Cerebellar cortex (tissue), 1 donor: ENCODE data around the gene GRB10.
"Not testable (repeated sequence)": the region's sequence is repeated elsewhere in the genome, so short reads cannot be mapped to it uniquely, and the experiment has no call there.

Experiments
- DNase-seq: peaks from one replicate; pipeline ENCODE4 v3.0.0-alpha.2; 2015; ENCODE audit warnings: low spot score

The GRB10 gene

DNA sequence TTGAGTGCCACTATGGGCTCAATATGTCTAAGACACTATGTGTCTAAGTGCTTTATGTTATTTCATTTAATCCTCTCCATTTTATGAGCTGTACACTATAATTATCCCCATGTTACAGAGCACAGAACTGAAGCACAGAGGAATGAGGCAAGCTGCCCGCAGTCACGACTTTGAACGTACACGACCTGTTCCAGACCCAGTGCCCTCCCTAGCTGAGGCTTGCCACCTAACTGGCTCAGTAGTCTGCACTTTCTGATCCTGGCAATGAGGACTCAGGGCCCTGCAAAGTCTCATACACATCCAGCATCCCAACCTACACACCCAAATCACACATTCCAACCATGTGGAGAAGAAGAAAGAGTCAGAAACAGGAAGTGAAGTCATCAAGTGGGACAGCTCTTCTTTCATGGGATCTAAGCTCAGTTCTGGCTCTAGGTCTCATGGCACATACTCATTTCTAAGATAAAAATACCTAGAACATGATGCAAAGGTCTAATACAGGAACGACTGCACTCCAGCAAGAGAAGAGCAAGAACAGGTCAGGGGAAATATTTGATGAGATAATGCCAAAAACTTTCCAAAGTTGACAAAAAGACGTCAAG lies 175.1 kb downstream of the GRB10 start:
- no peak for DNase-seq

DNA sequence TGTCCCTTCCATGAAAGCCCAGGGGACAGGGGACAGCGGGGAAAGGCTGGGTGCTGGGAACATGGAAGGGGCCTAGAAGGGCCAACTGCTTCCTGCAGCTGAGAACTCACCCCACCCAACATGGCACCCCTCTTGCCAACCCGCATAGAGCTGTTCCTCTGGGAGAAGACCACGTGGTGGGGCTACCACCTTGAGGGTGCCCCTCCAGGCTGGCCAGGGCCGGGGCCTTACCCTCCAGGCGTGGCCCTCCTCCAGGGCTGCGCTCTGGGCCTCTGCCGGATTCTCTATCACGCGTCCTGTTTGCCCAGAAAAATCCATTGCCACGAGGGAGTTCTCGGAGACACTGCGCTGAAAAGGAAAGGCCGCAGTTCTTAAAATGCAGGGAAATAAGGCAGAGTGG lies 177.6 kb downstream of the GRB10 start:
- no peak for DNase-seq

DNA sequence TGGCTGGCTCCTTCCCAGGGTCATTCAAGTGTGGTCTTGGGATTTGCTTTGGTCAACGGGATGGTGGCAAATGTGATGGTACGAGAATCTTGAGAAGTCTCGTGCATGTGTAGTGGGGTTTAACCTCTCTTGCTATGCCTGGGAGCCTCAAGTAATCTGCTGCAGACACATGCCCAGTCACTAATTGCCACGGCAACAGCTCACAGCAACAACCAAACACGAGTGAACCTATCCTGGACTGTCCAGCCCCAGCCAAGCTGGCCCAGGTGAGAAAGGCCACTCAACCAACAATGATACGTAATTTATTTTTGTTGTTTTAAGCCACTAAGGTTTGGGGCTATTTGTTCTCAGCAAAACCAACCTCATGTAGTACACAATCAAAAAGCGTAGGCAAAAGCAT lies 179.4 kb downstream of the GRB10 start:
- no peak for DNase-seq

DNA sequence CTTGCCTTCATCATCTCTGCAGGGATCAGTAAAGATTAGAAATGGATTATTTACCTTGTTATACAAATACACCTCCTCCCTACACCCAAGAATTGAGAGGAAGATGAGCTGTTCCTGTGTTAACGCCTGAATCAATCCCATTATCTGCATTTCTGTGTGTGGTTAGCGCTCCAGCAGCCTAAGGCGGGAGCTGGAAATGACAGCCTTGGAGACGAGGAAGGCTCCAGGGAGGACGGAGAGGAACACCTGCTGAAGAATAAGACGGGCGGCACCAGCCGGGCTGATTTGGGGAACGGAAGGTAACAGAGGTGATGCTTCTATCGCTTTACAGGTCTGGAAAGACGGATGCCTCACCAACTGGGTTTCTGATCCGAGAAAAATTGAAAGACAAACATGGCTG lies 183.3 kb downstream of the GRB10 start:
- DNase-seq: no peak

DNA sequence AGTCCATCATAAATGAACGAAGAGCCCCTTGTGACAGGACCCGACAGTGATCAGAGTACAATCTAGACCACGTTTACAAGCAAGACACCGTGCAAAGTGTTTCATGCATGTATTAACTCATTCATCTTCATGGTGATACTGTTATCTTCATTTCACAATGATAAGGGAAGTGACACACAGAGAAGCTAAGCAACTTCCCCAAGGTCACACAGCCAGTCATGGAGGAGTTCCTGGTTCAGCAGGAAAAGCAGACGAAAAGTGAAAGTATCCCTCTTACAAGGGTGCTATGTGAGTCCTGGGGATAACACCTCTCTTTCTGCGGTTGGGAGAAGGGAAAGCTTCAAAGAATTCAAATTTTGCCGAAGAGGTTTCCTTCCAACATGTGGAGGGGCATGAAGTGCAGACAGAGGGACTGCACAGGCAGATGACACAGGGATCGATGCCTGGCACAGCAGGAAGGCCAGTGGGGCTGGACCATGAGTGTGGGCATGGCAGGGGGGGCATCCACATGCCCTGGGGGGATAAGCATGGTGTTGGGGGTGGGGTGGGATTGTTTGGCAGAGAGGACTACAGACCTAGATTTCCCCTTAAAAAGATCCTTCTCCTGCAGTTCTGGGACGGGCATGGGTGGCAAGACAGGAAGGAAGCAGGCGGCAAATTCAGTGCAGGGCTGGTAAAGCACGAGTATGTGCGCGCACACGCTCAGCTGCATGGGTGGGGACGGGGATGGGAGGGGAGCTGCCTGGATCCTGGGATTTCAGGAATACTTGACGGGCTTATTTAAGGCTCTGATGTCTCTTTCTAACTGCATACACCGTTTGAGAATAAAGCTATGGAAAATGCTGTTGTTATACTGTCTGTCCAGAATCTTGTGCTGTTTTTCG lies 184.0 kb downstream of the GRB10 start:
- no peak for DNase-seq

DNA sequence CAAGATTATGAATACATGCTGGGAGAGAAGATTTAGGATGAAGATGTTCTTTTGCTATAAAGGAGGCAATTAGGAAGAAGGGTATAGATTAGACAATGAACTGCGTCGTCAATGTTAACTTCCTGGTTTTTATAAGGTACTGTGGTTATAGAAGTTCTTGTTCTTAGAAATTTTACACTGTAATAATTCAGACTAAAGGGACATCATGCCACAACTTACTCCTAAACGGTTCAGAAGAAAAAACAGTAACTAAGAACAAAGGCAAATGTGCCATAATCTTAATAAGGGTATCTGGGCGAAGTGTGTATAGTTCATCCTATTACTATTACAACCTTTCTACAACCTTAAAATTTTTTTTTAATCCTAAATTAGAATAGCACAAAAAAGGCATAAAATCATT lies 186.2 kb downstream of the GRB10 start:
- no peak for DNase-seq

DNA sequence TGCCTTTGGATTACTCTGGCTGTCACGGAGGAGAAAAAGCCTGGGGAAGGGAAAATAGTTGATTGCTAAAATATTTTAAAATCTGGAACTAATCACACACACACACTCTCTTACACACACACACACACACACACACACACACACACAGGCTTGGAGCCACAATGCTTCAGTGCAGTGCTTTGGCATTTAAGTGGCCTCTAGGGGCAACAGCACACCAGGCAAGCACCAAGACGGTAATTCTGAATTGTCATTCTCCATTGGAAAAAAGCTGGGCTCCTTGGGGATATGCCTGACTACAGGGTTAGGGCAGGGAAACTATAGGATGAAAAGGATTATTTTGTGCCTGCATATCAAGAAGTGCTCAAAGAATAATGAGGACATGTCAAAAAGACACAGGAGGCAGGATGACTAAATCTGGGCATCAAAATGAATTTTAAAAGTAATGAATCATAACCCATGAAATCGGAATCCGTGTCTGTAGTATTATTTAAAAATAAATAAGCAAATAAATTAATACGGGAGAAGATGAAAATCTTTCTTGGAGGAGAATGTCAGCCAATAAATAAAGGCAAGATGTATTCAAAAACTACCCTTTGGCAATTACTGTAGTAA lies 187.1 kb downstream of the GRB10 start:
- DNase-seq: peak; percentile 43

DNA sequence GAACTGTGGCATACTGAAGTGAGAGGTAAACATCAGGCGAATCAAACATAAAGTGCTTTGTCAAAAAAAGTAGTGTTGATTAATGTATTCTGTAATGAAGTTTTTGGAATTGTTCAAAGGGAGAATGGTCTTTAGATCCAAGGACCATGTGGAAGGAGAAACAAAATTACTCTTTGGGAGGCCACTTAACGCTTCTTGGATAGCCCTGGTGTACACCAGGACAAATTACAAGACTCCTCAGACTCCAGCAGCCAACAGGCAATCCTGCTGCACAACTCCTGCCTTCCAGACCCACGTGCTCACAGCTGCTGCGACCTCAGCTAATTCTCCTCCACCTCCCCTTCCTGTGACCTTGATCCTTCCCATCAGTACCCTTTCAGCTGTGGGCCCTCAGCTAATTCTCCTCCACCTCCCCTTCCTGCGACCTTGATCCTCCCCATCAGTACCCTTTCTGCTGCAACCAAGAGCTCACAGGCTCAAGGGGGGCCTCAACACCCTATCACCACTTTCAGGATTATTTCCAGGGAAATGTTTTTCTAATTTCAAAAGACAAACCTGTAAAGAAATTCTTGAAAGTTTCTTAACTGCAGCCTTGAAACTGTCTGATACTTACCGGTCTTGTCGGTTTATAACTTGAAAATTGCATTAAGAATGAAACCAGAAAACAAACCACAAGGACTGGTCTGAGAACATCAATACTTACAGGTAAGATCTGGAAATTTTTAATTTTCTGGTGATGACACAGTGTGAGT lies 187.8 kb downstream of the GRB10 start:
- DNase-seq: no peak

DNA sequence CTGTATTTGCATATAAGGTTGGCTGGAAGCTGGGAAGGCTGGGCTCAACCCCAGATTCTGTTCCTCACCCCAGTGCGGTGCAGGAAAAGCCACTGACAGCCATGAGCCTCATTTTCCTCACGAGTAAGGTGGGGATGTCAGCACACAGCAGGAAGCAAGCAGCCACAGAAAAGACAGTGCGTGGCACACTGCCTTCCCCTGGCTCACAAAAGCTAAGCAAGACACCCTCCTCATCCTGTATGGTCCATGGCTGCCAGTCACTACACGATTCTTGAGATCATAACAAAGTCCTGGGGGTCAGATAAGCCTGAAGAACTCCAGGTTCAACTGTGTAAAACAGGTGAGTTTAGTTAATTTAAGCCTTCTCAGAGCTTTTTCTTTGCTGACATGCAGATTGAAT lies 188.6 kb downstream of the GRB10 start:
- no peak for DNase-seq

DNA sequence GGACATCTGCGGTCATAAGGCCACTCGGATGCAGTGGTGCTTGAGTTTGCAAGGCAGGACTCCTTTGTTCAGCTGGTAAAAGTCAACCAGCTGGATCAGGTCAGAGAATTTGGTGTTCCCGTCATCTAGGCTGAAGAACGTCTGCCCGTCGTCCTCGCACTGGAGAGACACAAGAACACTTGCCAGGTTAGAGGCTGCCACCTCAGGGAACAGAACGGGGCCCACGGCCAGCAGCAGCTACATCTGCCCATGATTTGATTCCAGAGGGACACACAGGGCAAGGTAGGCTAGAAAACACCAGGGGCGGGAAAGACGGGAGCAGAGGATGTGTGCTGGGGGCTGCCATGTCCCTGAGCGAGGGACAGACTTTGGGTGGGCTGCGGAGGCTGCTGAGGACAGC lies 189.8 kb downstream of the GRB10 start:
- DNase-seq: no peak

DNA sequence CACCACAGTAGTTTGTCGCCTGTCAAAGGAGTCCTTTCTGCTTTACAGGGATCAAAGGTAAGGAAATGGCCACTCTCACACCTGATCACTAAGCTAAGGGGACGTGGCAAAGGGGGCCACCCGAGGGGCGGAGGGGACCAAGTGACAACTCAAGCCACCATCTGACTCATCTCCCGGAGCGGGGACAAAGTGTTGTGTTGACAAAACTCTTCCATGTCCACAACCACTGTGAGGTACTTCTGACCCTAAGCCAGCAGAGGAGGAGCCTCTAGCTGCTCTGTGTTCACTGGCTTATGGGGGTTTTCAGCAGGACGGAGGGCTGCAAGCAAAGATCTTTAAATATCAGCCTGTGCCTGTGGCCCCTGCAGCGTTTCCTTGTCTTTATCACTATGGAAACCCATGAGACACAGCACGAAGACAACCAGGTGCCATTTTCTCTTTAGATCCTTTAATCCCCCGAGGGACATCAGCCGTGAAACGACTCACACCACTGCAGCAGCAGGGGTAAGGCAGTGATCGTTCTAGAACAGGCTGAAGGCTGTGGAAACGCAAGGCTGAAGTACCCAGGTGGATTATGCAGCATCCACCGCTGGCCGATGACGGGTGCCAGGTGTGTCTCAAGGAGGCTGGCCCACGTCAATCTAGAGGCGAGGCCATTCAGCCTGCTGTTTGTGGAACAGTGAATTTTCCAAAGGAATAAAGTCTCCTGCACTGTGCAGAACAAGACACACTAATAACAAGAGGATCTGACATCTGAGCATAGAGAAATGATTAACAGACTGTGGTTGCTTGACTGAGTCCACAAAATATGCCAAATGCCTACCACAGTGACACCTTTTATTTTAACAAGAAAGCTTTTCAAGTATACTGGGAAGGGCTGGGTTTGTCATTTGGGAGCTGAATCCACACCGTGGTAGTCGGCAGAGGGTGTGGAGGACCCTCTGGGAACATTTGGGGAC lies 190.9 kb downstream of the GRB10 start:
- no peak for DNase-seq

DNA sequence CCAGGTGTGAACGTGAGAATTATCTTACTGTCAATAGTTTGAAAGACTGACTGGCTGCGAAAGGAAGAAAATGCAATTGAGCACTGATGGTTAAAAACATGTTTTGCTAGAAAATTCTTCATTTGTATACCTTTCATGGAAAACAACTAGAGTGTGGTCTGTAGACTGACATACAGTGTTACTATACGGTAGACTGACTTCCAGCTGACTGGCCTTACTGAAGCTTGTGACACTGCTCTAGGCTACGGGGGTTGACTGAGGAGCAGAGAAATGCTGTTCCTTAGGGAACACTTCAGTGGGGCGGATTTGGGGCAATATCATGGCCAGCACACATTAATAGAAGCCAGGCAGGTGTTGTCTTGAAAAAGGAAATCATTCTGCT lies 191.6 kb downstream of the GRB10 start:
- DNase-seq: no peak

DNA sequence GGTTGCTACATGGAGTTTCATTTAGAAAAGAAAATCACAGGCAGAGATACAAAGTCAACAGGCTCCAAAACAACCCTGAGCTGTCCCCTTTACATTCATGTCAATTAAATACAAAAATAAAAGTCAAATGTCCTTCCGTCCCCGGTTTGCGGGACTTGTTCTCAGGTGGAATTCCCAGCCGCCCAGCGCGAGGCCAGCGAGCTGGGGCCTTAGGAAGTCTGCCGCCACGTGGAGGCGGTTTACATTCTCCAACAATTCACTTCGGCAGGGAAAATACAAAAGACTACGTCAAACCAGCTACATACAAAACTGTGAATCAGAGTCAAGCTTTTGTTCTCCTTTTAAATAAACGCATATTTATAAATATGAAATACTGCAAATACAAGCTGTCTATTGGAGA lies 192.2 kb downstream of the GRB10 start:
- DNase-seq: no peak

DNA sequence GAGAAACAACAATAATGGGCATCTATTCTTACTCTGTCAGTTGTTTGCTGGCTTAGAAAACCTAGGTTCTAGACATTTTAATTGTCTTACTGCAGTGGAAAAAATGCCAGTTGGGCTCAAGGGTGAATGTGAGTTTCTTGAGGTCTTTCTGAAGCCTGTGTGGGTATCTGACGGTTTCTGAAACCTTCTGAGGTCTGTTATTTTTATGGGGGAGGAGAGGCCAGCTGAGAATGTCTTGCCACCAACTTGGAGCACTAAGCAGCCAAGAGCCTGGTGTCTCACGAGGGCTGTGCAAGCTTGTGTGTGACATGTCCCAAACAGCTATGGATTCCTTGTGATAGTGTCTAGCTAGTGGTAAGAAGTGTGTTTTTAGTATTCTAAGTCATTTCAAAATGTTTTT lies 193.3 kb downstream of the GRB10 start:
- no peak for DNase-seq

DNA sequence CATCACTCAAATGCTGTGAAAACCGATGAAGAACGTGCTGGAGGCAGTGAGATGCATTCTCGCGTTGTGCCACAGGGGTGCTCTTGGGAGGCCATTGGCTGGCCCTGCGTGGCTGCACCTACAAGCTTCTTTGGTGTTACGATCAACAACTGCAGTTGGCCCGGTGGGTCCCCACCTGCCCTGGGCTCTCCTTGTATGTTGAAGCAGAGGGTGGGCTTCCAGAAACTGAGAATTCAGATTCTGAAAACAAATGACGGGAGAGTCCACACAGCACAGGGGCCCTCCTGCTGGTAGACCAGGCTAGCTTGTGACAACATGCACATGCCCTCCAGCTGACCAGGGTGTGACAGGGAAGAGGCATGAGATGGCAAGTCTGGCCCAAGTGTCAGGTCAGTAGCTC lies 193.8 kb downstream of the GRB10 start:
- DNase-seq: no peak

DNA sequence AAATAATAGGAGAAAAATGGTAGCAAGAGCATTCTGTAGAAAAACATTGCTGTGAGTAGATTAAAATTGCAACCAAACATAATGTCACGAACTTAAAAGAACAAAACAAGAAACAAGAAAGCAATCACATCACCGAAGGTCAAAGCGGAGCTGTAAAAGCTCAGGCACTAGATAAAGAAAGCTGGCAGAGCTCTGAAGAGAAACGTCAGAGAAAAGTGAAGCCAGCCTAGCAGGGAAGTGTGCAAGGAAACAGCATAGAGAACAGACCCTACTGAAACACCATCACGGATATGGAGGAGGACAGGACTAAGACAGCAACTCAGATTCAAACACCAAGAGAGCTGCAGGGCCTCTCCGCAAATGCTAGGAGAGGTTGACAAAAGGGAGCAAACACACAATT lies 195.0 kb downstream of the GRB10 start:
- no peak for DNase-seq

DNA sequence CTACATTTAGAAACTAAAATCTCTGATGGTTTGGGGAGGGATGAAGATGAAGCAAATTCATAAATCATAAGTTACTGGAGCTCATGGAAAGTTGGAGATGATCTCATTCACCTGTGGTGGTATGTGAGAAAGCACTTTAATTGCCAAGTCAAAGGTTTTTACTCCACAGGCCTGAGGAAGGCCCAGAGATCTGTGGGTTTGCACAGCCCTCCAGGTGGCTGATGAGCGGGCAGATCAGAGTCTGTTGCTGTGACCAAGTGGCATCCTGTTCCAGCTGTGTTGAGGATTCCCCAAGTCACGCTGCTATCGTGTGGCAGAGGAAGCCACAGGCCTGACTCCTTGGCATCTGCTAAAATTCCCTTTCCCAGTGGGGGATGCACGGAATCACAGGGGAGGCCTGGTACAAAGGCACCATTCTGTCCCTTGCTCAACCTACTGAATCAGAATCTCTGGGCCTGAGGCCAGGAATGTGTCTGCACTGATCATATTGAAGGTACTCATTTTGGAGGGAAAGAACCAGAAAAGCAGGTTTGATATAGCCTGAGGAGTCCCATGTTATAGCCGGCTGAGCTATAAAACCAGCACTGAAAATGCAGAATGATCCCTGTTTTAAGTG lies 197.8 kb downstream of the GRB10 start:
- no peak for DNase-seq

DNA sequence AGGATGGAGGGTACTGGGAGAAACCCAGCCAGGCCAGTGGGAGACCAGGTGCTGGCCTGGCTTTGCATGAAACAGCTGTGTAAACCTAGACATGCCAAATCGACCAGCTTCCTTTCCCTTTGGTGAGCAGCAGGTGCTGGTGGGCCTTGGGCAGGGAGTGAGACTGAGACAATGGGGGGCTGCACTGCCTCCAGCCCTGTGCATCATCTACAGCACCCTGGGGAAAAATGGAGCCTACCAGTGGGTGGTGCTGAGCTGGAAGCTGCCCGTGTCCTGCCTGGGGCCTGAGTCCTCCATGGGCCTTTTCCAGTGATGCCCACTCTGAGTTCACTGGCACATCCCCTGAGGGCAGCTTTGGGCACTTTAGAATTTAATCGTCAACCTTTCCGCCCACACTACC lies 198.3 kb downstream of the GRB10 start:
- DNase-seq: no peak

DNA sequence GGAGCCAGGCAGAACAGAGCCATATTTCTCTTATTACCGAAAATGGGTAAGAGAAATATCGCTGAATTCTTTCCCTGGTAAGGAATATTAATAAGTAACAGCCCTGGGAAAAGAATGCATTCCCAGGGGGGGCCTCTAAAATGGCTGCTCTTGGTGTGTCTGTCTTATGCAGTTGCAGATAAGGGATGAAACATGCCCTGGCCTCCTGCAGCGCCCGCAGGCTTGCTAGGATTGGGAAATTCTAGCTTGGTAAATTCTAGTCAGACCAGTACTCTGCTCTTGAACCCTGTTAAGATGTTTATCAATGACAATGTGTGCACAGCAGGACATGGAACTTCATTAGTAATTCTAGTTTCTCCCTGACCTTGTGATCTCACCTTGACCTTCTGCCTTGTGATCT lies 199.4 kb downstream of the GRB10 start:
- DNase-seq: not testable (repeated sequence)

DNA sequence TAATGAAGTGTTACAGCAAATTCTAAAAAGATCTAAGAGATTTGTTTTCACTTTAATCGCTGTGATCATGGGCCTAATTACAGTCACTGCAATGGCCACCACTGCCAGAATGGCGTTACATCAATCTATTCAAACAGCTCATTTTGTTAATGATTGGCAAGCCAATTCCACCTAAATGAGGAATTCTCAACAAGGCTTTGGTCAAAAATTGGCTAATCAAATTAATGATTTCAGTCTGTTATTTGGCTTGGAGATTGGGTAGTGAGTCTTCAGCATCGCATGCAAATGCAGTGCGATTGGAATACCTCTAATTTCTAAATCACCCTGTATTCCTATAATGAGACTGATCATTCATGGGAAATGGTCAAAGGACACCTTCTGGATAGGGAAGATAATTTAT lies 200.4 kb downstream of the GRB10 start:
- DNase-seq: not testable (repeated sequence)

DNA sequence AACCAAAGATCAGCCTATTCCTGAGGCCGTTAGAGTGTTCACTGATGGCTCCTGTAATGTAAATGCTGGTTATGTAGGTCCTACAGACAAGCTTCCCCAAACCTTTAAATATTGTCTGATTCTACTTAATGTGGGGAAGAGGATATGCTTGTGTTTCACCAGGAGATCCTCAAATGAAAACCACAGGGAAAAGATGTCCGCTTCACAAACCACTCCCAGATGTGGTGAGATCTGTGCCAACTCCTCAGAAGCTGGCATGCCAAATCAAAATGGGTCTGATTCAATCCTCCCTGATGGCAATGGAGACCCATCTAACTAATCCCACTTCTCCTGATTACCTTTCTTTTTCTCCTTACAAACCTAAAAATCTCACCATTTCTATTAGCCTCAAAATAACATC lies 202.0 kb downstream of the GRB10 start:
- DNase-seq: not testable (repeated sequence)
